LNCaP clone FGC (cell line): Measurements from ENCODE around the gene SUV39H1.
"Not testable (repeated sequence)": the region's sequence is repeated elsewhere in the genome, so short reads cannot be mapped to it uniquely, and the experiment has no call there.

ENCODE experiments used
- DNase-seq: peaks from one replicate; pipeline ENCODE4 v3.0.0-alpha.2; 2011; ENCODE audit warnings: low read depth
- H3K4me3 ChIP-seq: 2 replicates; pipeline ENCODE4 v1.5.1; 2011; ENCODE audit warnings: mild to moderate bottlenecking, low read depth, low read length, control low read depth
- CTCF ChIP-seq: IDR thresholded peaks from 2 replicates; pipeline ENCODE4 v1.5.1; 2012; ENCODE audit warnings: mild to moderate bottlenecking; ENCODE audit not compliant: control insufficient read depth, insufficient read depth; ENCODE audit errors: extremely low read depth

Gene SUV39H1, protein sequence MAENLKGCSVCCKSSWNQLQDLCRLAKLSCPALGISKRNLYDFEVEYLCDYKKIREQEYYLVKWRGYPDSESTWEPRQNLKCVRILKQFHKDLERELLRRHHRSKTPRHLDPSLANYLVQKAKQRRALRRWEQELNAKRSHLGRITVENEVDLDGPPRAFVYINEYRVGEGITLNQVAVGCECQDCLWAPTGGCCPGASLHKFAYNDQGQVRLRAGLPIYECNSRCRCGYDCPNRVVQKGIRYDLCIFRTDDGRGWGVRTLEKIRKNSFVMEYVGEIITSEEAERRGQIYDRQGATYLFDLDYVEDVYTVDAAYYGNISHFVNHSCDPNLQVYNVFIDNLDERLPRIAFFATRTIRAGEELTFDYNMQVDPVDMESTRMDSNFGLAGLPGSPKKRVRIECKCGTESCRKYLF

DNA sequence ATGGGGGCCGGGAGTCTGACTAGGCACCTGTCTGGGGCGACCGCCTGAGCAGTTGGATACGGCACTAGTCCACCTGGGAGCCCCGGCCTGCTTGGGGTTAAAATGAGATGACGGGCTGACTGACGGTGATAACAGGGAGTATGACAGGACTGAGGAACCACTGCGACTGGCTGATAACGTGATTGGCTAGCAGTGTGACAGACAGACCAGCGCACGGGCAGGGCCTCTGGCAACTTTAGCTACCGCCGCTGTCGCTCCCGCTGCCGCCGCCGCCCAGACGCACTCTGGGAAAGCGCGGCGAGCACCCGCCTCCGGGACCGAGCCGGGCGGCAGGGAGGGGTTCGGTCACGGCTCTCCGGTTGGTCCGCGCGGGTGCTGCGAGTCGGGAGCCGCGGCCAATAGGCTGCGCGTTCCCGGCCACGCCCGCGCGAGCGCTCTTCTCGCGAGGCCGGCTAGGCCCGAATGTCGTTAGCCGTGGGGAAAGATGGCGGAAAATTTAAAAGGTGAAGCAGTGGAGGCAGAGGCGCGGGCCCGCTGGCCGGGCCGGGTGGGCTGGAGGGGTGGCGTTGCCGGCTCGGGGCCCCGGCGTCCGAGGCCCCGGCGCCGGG, at the start of gene SUV39H1:
Gene SUV39H1, plus strand, starts transcription at position 434 of the 608 bp plus-strand sequence. Its CDS starts 51 bp downstream, at position 485.
- peak within 1 kb of the TSS; percentile 77 for H3K4me3 ChIP-seq
- no peak for TF ChIP-seq CTCF
- DNase-seq = peak; percentile 66

DNA sequence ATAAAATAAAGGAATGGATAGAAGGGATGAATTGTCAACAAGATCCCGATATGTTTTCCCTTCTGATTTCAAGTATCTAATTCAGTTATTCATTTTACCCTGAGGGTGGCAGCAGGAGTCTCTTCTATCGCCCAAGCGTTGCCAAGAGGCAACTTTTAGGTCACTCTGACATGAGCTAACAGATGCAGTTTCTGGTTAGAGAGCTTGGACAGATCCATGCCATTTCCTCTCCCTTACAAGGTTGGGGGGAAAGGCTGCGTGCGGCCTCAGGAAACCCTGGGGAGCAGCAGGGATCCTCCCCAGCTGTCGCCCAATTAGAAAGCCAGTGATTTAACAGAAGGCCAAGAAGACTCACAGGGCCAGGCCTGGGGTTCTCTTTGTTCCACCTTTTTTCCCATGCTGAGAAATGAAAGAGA, 48.2 kb upstream of the SUV39H1 start:
- peak; percentile 50 for TF ChIP-seq CTCF
- H3K4me3 ChIP-seq = no peak overlapping the region
- peak; percentile 21 for DNase-seq

GRCh38 chrX:48649102-48649501, 47.4 kb upstream of the SUV39H1 start:
- H3K4me3 ChIP-seq = no peak overlapping the region
- TF ChIP-seq CTCF = no peak
- no peak for DNase-seq

DNA sequence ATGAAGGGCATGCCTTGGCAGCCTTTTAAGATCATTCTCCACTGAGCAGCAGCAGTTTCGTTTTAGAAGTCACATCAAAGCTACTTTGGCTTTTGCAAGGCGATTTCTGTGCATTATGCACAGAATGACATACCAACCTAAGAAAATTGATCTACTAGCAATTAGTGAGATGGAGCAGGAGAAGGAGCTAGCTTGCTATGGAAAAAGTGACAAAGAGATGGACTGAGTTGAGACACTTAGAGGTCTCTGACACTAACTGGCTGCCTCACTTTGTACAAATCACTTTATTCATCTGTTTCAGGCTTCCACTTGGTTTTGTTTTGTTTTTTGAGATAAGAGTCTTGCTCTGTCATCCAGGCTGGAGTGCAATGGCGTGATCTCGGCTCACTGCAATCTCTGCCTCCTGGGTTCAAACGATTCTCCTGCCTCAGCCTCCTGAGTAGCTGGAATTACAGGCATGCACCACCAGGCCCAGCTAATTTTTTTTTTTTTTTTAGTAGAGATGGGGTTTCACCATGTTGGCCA, 44.4 kb upstream of the SUV39H1 start:
- not testable (repeated sequence) for DNase-seq, H3K4me3 ChIP-seq

DNA sequence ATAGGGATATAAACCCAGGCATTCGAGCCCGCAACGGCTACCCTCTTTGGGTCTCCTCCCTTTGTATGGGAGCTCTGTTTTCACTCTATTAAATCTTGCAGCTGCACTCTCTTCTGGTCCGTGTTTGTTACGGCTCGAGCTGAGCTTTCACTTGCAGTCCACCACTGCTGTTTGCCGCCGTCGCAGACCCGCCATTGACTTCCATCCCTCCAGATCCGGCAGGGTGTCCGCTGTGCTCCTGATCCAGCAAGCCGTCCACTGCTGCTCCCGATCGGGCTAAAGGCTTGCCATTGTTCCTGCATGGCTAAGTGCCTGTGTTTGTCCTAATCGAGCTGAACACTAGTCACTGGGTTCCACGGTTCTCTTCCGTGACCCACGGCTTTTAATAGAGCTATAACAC, 41.8 kb upstream of the SUV39H1 start:
- H3K4me3 ChIP-seq, DNase-seq: not testable (repeated sequence)

DNA sequence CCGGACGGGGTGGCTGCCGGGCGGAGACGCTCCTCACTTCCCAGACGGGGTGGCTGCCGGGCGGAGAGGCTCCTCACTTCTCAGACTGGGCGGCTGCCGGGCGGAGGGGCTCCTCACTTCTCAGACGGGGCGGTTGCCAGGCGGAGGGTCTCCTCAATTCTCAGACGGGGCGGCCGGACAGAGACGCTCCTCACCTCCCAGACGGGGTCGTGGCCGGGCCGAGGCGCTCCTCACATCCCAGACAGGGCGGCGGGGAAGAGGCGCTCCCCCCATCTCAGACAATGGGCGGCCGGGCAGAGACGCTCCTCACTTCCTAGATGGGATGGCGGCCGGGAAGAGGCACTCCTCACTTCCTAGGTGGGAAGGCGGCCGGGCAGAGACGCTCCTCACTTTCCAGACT, 36.8 kb upstream of the SUV39H1 start:
- DNase-seq, H3K4me3 ChIP-seq: not testable (repeated sequence)

DNA sequence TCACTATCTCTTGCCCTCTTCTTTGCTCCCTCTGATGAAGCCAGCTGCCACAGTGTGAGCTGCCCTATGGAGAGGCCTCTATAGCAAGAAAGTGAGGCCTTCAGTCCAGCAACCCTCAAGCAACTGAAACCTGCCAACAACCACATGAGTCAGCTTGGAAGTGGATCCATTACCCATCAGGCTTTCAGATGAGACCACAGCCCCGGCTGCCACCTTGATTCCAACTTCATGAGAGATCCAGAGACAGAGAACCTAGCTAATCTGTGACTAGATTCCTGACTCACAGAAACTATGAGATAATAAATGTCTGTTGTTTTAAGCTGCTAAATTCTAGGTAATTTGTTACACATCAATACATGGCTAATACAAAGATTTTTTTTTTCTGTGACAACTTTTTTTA, 33.3 kb upstream of the SUV39H1 start:
- DNase-seq = no peak

DNA sequence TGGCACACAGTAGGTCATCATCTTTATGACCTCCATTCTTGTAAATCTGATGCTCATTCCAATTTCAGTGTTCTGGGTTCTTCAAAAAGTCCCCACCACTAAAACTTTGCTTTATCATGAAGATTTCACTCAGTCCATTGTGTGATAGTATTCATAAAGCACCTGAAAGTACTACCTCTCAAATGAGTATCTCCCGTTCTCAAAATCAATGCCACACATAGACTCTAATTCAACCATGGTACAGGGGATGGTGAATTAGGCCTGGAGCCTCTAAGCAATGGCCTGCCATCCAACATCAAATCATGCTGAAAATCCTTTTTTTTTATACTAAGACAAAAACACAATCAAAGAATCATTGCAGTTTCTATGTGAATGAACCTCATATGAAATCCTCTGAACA, 32.4 kb upstream of the SUV39H1 start:
- TF ChIP-seq CTCF = no peak
- no peak overlapping the region for H3K4me3 ChIP-seq
- no peak for DNase-seq

More for the DNA sequence above, 33.3 kb upstream of the SUV39H1 start:
- no peak overlapping the region for H3K4me3 ChIP-seq
- no peak for TF ChIP-seq CTCF
